NCI-H524 treated with DMSO at 0.1 percent for 48 hours (cell line): ENCODE data around the gene SVIP.
A peak's percentile ranks its signal among the peaks of the same experiment; 100 is the strongest.

ENCODE experiments used
- DNase-seq: peaks from one replicate; lab custom pipeline; 2025; lab: John Stamatoyannopoulos, UW

Gene SVIP

DNA sequence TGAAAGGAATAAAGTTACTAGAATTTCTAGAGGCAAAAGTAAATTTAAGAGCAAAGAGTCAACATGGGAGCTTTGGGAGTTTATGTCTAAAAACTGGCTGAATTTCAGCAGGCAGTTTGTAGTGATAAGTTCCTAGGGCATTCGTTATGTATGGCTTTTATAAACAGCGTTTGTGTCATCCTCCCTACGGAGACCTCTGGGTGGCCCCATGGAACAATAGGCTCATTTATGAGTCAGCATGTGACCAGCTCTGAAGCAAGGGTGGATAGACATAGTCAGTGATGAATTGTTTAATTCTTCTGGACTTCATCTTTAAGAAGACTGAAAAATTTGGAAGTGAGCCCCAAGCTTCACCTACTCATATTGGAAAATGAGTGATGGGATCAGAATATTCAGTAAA, 37.1 kb downstream of the SVIP start:
- DNase-seq, result no peak

DNA sequence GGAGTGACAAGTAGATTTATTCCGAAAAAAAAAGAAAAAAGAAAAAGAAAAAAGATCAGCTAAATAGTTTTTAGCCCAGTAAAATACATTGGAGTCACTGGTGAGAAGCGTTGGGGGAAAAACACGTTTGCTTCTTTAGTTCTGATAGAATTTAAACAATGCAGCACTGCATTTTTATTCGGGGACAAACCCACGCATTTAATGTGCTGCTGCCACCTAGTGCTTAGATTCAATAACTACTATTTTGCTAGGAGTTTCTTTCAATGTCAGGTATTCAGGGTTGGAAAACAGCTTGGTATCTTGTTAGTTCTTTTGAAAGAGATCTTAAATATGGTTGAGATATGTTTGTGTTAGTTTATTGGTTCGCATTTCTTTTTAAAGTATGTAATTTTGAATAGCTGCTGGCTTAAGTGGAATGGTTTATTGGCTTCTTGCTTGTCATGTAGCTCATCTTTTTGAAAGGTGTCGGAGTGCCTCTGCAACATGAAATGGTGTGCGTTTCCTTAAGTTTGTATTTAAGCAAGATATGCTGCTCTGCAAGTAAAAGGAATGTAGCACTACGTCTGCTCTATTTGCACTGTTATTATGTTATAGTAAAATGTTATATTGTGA, 41.9 kb downstream of the SVIP start:
- no peak for DNase-seq

DNA sequence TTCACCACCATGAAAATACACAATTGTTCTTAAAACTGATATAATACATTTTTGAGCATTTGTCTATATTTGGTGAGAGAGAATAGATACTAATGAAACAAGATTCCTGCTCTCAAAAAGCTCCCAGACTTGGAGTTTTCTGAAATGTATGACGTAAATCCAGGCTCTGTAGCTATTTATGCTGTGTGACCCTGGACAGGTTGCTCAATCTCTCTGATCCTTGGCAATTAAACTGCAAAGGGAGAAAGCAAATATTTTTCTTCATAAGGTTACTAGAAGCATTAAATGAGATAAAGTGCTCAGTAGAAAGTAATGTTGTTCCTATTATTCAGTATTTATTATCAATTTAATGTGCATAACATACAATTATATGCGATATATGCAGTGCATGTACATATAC, 42.5 kb downstream of the SVIP start:
- DNase-seq, result no peak

DNA sequence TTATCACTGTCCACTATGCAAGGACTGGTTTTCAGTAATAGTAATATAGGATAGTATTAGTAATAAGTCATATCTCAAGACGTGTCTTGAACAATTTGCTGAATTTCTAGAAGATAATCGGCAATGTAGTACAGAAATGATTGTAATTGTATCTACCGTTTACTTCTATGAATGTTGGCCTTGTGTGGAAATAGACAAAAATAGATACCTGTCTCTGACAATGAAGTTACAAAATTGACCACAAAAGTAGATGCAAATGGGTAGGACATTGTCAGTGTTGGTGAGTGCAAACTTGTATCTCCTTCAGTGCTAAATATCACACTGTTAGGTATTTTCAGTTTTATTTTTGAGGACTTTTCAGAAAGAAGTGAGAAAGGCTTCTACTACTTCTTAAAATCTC, 43.1 kb downstream of the SVIP start:
- DNase-seq, result no peak

DNA sequence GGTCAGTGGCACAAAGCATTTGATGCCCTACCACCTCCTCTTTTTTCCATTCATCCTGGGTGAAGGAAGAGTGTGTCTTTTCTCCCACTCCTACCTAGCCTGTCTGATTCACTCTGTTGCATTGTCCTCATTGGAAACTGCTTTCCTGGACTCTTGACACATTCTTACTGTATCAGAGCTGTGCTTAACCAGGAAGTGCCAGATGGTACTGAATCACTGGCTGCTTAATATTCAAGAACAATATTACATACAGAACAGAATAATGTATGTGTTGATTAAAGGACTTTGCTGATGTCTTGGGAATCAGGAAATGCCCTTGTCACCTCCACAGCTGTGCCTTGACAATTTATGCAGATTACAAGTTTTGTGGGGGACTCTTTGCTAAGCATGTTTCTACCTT, 44.4 kb downstream of the SVIP start:
- DNase-seq, result peak; percentile 53

DNA sequence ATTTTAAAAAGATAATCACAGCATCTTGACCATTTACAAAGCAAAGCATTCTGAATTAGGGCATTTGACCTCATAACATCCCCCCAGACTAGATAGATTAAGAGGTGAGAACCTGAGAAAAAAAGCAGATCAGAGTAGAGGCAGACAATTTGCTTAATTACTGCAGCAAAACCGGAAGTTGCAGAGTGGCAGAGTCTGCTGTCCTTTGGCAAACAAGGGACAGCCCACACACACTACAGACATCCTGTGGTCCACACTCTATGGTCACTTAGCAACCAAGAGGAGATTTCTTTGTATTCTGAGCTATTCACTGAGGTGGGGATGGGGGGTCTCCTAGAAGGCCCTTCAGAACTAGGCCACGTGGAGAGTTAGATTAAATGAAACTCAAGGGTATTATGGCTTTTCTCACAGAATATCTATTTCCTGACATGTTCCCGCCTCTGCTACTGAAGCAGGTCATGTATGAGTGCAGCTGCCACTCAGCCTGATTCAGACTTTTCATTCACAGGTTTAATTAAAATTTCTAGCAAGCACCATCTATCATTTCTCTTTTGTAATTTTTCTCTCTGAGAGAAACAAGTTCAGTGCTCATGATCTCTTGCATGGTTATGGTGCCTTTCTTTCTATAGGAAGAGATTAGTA, 48.5 kb downstream of the SVIP start:
- no peak for DNase-seq

DNA sequence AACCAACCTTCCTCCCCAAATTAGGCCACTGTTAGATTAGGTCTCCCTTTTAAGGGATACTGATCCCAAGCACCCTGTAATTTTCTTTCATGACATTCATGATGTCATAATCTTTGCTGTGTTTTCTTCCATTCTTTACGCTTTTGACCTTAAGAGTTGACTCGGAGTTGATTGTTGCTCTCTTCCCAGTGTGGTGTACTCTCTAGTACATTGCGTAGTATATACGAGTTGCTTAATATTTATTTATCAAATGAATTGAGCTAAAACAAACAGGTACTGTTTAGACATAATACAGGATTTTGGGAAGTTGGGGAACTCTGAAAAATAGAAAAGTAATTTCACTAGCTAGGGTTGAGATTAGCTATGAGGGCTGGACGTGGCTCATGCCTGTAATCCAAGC, 49.8 kb downstream of the SVIP start:
- no peak for DNase-seq

DNA sequence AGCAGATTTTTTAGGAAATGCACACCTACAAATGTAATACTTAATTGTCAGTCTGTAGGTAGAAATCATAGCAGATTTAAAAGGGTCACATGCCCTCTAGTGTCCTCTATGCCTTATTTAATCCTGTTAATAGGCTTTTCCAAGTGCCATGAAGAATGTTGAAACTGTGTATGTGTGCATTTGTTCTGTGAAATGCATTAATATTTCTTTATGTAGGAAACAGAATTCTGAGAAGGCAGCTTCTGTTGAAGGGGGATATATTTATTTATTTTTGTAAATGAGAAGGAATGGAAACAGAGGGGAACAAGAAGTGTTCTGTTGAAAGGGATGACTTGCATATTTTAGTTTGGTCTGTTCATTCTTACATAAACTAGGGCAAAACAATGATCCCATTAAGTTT, 51.0 kb downstream of the SVIP start:
- no peak for DNase-seq

DNA sequence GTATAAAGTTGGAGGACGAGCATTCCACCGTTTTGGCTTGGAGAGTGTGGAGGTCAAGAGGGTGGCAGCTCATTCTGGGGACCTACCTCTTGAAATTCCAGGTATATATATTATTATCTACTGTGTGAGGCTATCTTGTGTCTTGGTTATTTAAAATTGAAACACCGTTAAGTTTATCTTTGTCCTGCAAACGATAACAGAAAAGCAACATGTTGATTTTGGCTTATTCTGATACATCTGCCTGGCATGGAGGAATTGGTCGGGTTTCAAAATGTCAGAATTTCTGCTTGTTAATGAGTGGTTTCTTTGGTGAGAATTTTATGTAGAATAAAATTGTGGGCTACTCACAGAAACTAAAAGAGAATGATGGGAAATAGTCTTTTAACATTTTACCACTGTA, 54.4 kb downstream of the SVIP start:
- no peak for DNase-seq

DNA sequence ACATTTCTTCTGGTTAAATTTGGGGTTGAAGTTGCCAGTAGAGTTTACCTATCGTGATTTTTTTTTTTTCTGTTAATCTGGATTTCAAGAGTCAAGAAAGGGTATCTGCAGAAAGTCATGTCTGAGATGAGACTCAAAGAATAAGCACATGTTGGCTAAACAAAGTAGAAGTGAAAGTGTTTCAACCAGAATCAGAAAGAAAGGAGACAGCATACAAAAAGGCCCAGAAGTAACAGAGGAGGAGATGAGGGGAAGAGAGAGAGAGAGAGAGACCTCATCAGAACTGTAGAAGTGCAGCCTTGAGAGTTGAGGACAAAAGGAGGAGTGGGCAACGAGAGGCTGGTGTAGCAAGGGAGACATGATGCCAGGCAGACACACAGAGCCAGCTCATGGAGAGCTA, 54.9 kb downstream of the SVIP start:
- no peak for DNase-seq

DNA sequence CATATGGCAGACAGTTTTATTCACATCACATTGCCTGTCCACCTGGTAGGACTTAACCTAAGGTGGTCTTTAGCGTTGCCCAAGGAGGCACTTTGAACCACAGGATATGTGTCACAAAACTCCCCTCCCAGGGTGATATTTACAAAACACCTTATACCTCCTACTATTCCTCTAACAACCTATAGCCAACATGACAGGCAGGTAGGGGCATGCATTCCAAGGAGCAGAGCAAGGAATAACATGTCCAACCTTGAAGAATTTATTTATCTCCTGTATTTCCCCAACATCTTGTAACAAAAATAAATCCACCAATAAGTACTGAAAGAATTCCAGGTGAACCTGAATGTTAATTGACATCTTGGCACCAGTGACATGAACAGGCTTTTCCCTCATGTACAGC, 60.5 kb downstream of the SVIP start:
- DNase-seq, result no peak
